WTC11 (cell line): ENCODE data around the gene WRAP53. TPM values are rescaled to one million over a fixed set of nuclear protein-coding genes. Genes with fewer than 3 reads are reported as not detected.

ENCODE experiments used
- ATAC-seq: fragments of 200-7000 bp; cut with Tn5 transposase; 2 replicates; pipeline ENCODE4 v1.10.0; 2021; ENCODE audit warnings: mild to moderate bottlenecking, moderate library complexity
- CTCF ChIA-PET: fragments of 300-600 bp; sonication (Branson Sonifier 250); formaldehyde crosslinking; loops from one replicate; lab custom pipeline; 2021; ENCODE audit warnings: antibody characterized with exemption; lab: Charles Lee
- POLR2A ChIA-PET: fragments of 350-600 bp; sonication (Branson Sonifier 250); formaldehyde crosslinking; loops from one replicate; lab custom pipeline; 2021; ENCODE audit warnings: antibody characterized with exemption; lab: Charles Lee
- DNase-seq: peaks from one replicate; pipeline ENCODE4 v3.0.0; 2021; ENCODE audit warnings: low spot score
- H3K27ac Mint-ChIP-seq: 2 replicates; pipeline ENCODE4 v1.8.0; 2021; ENCODE audit warnings: mixed read lengths
- H3K27me3 Mint-ChIP-seq: 2 replicates; pipeline ENCODE4 v1.8.0; 2021; ENCODE audit warnings: low read depth, mild to moderate bottlenecking, moderate library complexity, mixed read lengths
- H3K36me3 Mint-ChIP-seq: 2 replicates; pipeline ENCODE4 v1.8.0; 2021; ENCODE audit warnings: mixed read lengths
- H3K4me1 Mint-ChIP-seq: 2 replicates; pipeline ENCODE4 v1.8.0; 2022; ENCODE audit warnings: mixed read lengths
- H3K4me3 Mint-ChIP-seq: 2 replicates; pipeline ENCODE4 v1.8.0; 2021; ENCODE audit warnings: mild to moderate bottlenecking, moderate library complexity, mixed read lengths
- H3K9me3 Mint-ChIP-seq: 2 replicates; pipeline ENCODE4 v1.8.0; 2021; ENCODE audit warnings: mixed read lengths
- ATF1 ChIP-seq: sonication (generic); formaldehyde crosslinking; IDR thresholded peaks from 2 replicates; pipeline ENCODE4 v1.8.1; 2023; ENCODE audit warnings: mild to moderate bottlenecking, moderate library complexity, missing genetic modification reagents
- ELF4 ChIP-seq: sonication (generic); formaldehyde crosslinking; IDR thresholded peaks from 2 replicates; pipeline ENCODE4 v1.8.1; 2022; ENCODE audit warnings: low read depth, mild to moderate bottlenecking, moderate library complexity, missing genetic modification reagents
- EMX1 ChIP-seq: fragments of 250-450 bp; sonication (Bioruptor Pico); IDR thresholded peaks from 2 replicates; pipeline ENCODE4 v1.8.0; 2021; ENCODE audit warnings: mild to moderate bottlenecking
- ETV6 ChIP-seq: sonication (generic); formaldehyde crosslinking; IDR thresholded peaks from 2 replicates; pipeline ENCODE4 v1.8.1; 2022; ENCODE audit warnings: mild to moderate bottlenecking, missing genetic modification reagents
- FOXJ3 ChIP-seq: sonication (generic); formaldehyde crosslinking; IDR thresholded peaks from 2 replicates; pipeline ENCODE4 v1.9.0; 2021; ENCODE audit warnings: missing genetic modification reagents, mild to moderate bottlenecking, borderline replicate concordance
- KAT7 ChIP-seq: sonication (generic); formaldehyde crosslinking; IDR thresholded peaks from 2 replicates; pipeline ENCODE4 v1.8.1; 2023; ENCODE audit warnings: missing genetic modification reagents, mild to moderate bottlenecking, borderline replicate concordance
- MXD4 ChIP-seq: fragments of 250-450 bp; sonication (Bioruptor Pico); IDR thresholded peaks from 2 replicates; pipeline ENCODE4 v1.8.0; 2021; ENCODE audit warnings: mild to moderate bottlenecking, moderate library complexity, borderline replicate concordance
- NFYB ChIP-seq: sonication (generic); formaldehyde crosslinking; conservative IDR thresholded peaks from 2 replicates; pipeline ENCODE4 v1.8.0; 2022; ENCODE audit warnings: low read depth, missing genetic modification reagents
- SP1 ChIP-seq: sonication (generic); formaldehyde crosslinking; conservative IDR thresholded peaks from 2 replicates; pipeline ENCODE4 v1.8.1; 2022; ENCODE audit warnings: missing genetic modification reagents
- ZSCAN18 ChIP-seq: fragments of 250-450 bp; sonication (Bioruptor Pico); IDR thresholded peaks from 2 replicates; pipeline ENCODE4 v2.1.2; 2022; ENCODE audit warnings: mild to moderate bottlenecking, moderate library complexity
- total RNA-seq: library from RNA; stranded (reverse); gene quantifications from 3 replicates; pipeline ENCODE4 v1.2.3, GENCODE V29; 2021

The WRAP53 gene
- total RNA-seq, 1 experiment from 2014 or later: 37.2 TPM

GRCh38 chr17:7647018-7647417, 41.3 kb upstream of the WRAP53 start:
- CTCF ChIA-PET: interaction anchor here (0.5 to 7.5 kb wide), 4 partner anchors 10 to 599 kb away, joined by 3 to 88 read pairs (median 4); partner anchors contain the start of gene TP53

GRCh38 chr17:7650509-7651096, 37.7 kb upstream of the WRAP53 start, which contains the start of gene ATP1B2:
TSS of gene ATP1B2 (plus strand) at chr17:7650926. CDS start at chr17:7651519, 593 bp downstream.
- Mint-ChIP-seq H3K4me1 (peaks cover 33% of the 10 kb centered on the region), H3K9me3 (no peaks in the 10 kb centered on the region), H3K36me3 (peaks cover 18% of the 10 kb centered on the region)
- POLR2A ChIA-PET: interaction anchor here (0.6 to 3.8 kb wide), 24 partner anchors 9 to 1391 kb away, joined by 3 to 80 read pairs (median 4); partner anchors contain the start of genes CTC1, FXR2, MPDU1 and SAT2
- ATAC-seq: peak; percentile 97
- TF ChIP-seq ATF1 (CRISPR knock-in tag) (no peak), SP1 (CRISPR knock-in tag) (peak; percentile 49), ETV6 (CRISPR knock-in tag) (no peak)
- TF ChIP-seq, all 79 proteins: peak for 1
- Mint-ChIP-seq H3K27me3 (peaks cover 53% of the 10 kb centered on the region), H3K27ac (peak within 1 kb of the TSS; percentile 73), H3K4me3 (peak within 1 kb of the TSS; percentile 83)
- DNase-seq: peak; percentile 96
- CTCF ChIA-PET: interaction anchor here (0.5 to 7.5 kb wide), 20 partner anchors 16 to 1165 kb away, joined by 3 to 88 read pairs (median 4); partner anchors contain the start of genes FXR2, SAT2, SOX15 and TP53

More at GRCh38 chr17:7647018-7647417, 41.3 kb upstream of the WRAP53 start:
- POLR2A ChIA-PET: interaction anchor here (0.7 to 0.9 kb wide), 2 partner anchors 39 to 269 kb away, joined by 3 read pairs; no protein-coding TSS in a partner anchor
- no peak for TF ChIP-seq FOXJ3 (CRISPR knock-in tag)
- DNase-seq: no peak
- Mint-ChIP-seq H3K27ac (no peak overlapping the region), H3K27me3 (peaks cover 44% of the 10 kb centered on the region), H3K4me3 (no peak overlapping the region), H3K36me3 (no peaks in the 10 kb centered on the region), H3K4me1 (peaks cover 14% of the 10 kb centered on the region), H3K9me3 (no peaks in the 10 kb centered on the region)
- ATAC-seq: no peak

GRCh38 chr17:7651097-7651664, 37.1 kb upstream of the WRAP53 start:
- TF ChIP-seq ZSCAN18 (CRISPR knock-in tag) (no peak), ELF4 (CRISPR knock-in tag) (0 out of 2 replicates have a peak, but pooled peaks have one; percentile 29)
- ChIA-PET POLR2A (interaction anchor here (0.9 to 3.8 kb wide), 17 partner anchors 9 to 77 kb away, joined by 3 to 80 read pairs (median 5); partner anchors contain the start of genes FXR2, MPDU1, SAT2 and SOX15), CTCF (interaction anchor here (0.5 to 7.5 kb wide), 16 partner anchors 16 to 390 kb away, joined by 3 to 88 read pairs (median 8); partner anchors contain the start of genes FXR2, SAT2, SOX15 and TP53)
- Mint-ChIP-seq H3K9me3 (no peaks in the 10 kb centered on the region), H3K4me1 (peaks cover 39% of the 10 kb centered on the region), H3K27ac (no peak overlapping the region), H3K36me3 (peaks cover 19% of the 10 kb centered on the region), H3K4me3 (peak overlapping the region; percentile 83), H3K27me3 (peaks cover 53% of the 10 kb centered on the region)
- DNase-seq (no peak), ATAC-seq (no peak)

- peaks cover 25% of the 10 kb centered on the region for H3K36me3 Mint-ChIP-seq
- ChIA-PET CTCF (interaction anchor here (1.0 to 7.5 kb wide), 9 partner anchors 15 to 91 kb away, joined by 3 to 88 read pairs (median 9); partner anchors contain the start of genes FXR2, TP53 and WRAP53), POLR2A (interaction anchor here (0.5 to 3.8 kb wide), 12 partner anchors 10 to 1243 kb away, joined by 3 to 80 read pairs (median 5); partner anchors contain the start of genes FXR2, MPDU1, SAT2 and SOX15)
- H3K27me3 Mint-ChIP-seq: peaks cover 53% of the 10 kb centered on the region
- peak overlapping the region; percentile 71 for H3K4me3 Mint-ChIP-seq
- H3K9me3 Mint-ChIP-seq: no peaks in the 10 kb centered on the region
- no peak for ATAC-seq
- peaks cover 45% of the 10 kb centered on the region for H3K4me1 Mint-ChIP-seq
- TF ChIP-seq MXD4 (no peak), KAT7 (0 out of 2 replicates have a peak, but pooled peaks have one; percentile 53), EMX1 (CRISPR knock-in tag) (no peak), NFYB (CRISPR knock-in tag) (no peak)
- TF ChIP-seq, all 79 proteins: peak for 1
- no peak overlapping the region for H3K27ac Mint-ChIP-seq
- DNase-seq: peak; percentile 43
These were observed 36.5 kb upstream of the WRAP53 start for GRCh38 chr17:7651665-7652387.
